ENCODE measurements around the gene SLC3A2.
A peak's percentile ranks its signal among the peaks of the same experiment; 100 is the strongest.
"Not testable (repeated sequence)": the region's sequence is repeated elsewhere in the genome, so short reads cannot be mapped to it uniquely, and the experiment has no call there.

Gene SLC3A2

GRCh38 chr11:62880803-62881578 lies at the start of gene SLC3A2:
SLC3A2 (plus strand) TSS chr11:62880896; CDS start chr11:62881024, 128 bp downstream.
- DNase-seq = peak; percentile 83

GRCh38 chr11:62830904-62831519 lies 49.7 kb upstream of the SLC3A2 start:
- no peak for DNase-seq

GRCh38 chr11:62831520-62832335 lies 49.0 kb upstream of the SLC3A2 start, which contains the start of gene STX5:
STX5 (minus strand) TSS chr11:62832051; CDS start chr11:62831243, 808 bp downstream.
- peak; percentile 98 for DNase-seq

GRCh38 chr11:62832336-62833234 lies 48.1 kb upstream of the SLC3A2 start, which contains the start of gene TEX54:
TEX54 (minus strand) TSS chr11:62832841.
- no peak for DNase-seq

- DNase-seq = no peak
Measured at GRCh38 chr11:62835336-62835735, 45.4 kb upstream of the SLC3A2 start.

- DNase-seq = peak; percentile 93
Measured at GRCh38 chr11:62839050-62839945, 41.4 kb upstream of the SLC3A2 start, which contains the start of gene WDR74. WDR74 (minus strand) TSS chr11:62839590; CDS start chr11:62839570, 20 bp downstream.

GRCh38 chr11:62840721-62841360 lies 39.9 kb upstream of the SLC3A2 start:
- DNase-seq = peak; percentile 84

GRCh38 chr11:62841361-62842170 lies 39.1 kb upstream of the SLC3A2 start:
- peak; percentile 92 for DNase-seq

GRCh38 chr11:62842171-62842741 lies 38.4 kb upstream of the SLC3A2 start:
- DNase-seq = peak; percentile 35

- not testable (repeated sequence) for DNase-seq
Measured at GRCh38 chr11:62842891-62843290, 37.8 kb upstream of the SLC3A2 start.

- no peak for DNase-seq
Measured at GRCh38 chr11:62843466-62843865, 37.2 kb upstream of the SLC3A2 start.

- no peak for DNase-seq
Measured at GRCh38 chr11:62844154-62844553, 36.5 kb upstream of the SLC3A2 start.

- no peak for DNase-seq
Measured at GRCh38 chr11:62846177-62846576, 34.5 kb upstream of the SLC3A2 start.

GRCh38 chr11:62847767-62848314 lies 32.9 kb upstream of the SLC3A2 start:
- no peak for DNase-seq

- no peak for DNase-seq
Measured at GRCh38 chr11:62850911-62851806, 29.5 kb upstream of the SLC3A2 start.

GRCh38 chr11:62851807-62852522 lies 28.7 kb upstream of the SLC3A2 start:
- no peak for DNase-seq

All from CD4-positive, alpha-beta T cell treated with Interferon gamma for 1 hour (primary cell).